GM21825 (cell line): ENCODE results near the gene GRM3.

ENCODE experiments used
- ATAC-seq: cut with Tn5 transposase; IDR thresholded peaks from one replicate; pipeline ENCODE4 v1.9.1; 2021; ENCODE audit warnings: mild to moderate bottlenecking, moderate library complexity; ENCODE audit not compliant: unreplicated experiment

GRM3 gene

GRCh38 chr7:86785641-86786040 lies 141.9 kb downstream of the GRM3 start:
- peak; percentile 87 for ATAC-seq

GRCh38 chr7:86786376-86786775 lies 142.7 kb downstream of the GRM3 start:
- no peak for ATAC-seq

- no peak for ATAC-seq
Observed at GRCh38 chr7:86788948-86789347, 145.2 kb downstream of the GRM3 start.

GRCh38 chr7:86790383-86790782 lies 146.7 kb downstream of the GRM3 start:
- peak; percentile 60 for ATAC-seq

- ATAC-seq, result no peak
Observed at GRCh38 chr7:86792260-86792659, 148.6 kb downstream of the GRM3 start.

- ATAC-seq, result no peak
Observed at GRCh38 chr7:86793136-86793535, 149.4 kb downstream of the GRM3 start.

- ATAC-seq, result no peak
Observed at GRCh38 chr7:86814661-86815379, 171.1 kb downstream of the GRM3 start.

- ATAC-seq, result no peak
Observed at GRCh38 chr7:86815556-86815955, 171.8 kb downstream of the GRM3 start.

GRCh38 chr7:86818903-86819302 lies 175.2 kb downstream of the GRM3 start:
- ATAC-seq, result no peak

GRCh38 chr7:86823769-86824168 lies 180.1 kb downstream of the GRM3 start:
- ATAC-seq, result no peak

- no peak for ATAC-seq
Observed at GRCh38 chr7:86825264-86825663, 181.6 kb downstream of the GRM3 start.

GRCh38 chr7:86826948-86827347 lies 183.2 kb downstream of the GRM3 start:
- ATAC-seq, result no peak

- ATAC-seq, result no peak
Observed at GRCh38 chr7:86833360-86833759, 189.7 kb downstream of the GRM3 start.

GRCh38 chr7:86837235-86837634 lies 193.5 kb downstream of the GRM3 start:
- ATAC-seq, result no peak

GRCh38 chr7:86844608-86845007 lies 200.9 kb downstream of the GRM3 start:
- ATAC-seq, result no peak

- ATAC-seq, result no peak
Observed at GRCh38 chr7:86846494-86847190, 202.9 kb downstream of the GRM3 start.

- ATAC-seq, result no peak
Observed at GRCh38 chr7:86848226-86848625, 204.5 kb downstream of the GRM3 start.

- ATAC-seq, result no peak
Observed at GRCh38 chr7:86851566-86851965, 207.9 kb downstream of the GRM3 start.

GRCh38 chr7:86863452-86863851 lies 219.7 kb downstream of the GRM3 start:
- ATAC-seq, result no peak

- no peak for ATAC-seq
Observed at GRCh38 chr7:86867163-86867762, 223.6 kb downstream of the GRM3 start.

GRCh38 chr7:86876146-86876545 lies 232.4 kb downstream of the GRM3 start:
- no peak for ATAC-seq

- ATAC-seq, result no peak
Observed at GRCh38 chr7:86884152-86884551, 240.4 kb downstream of the GRM3 start.
